NB4 (cell line): ENCODE measurements around the gene NRP1.

Experiments used
- DNase-seq: peaks from one replicate; pipeline ENCODE4 v3.0.0; 2010; ENCODE audit warnings: low read depth
- H3K4me3 ChIP-seq: one replicate; pipeline ENCODE4 v1.5.1; 2011; ENCODE audit warnings: mild to moderate bottlenecking, low read depth, low read length, moderate library complexity
- CTCF ChIP-seq: IDR thresholded peaks from one replicate; pipeline ENCODE4 v1.5.1; 2012; ENCODE audit warnings: low read depth, low read length
- MAX ChIP-seq: IDR thresholded peaks from 2 replicates; pipeline ENCODE4 v1.6.1; 2011; ENCODE audit warnings: low read depth, low read length
- MYC ChIP-seq: IDR thresholded peaks from 2 replicates; pipeline ENCODE4 v1.6.1; 2011; ENCODE audit warnings: low read depth, low read length
- POLR2A ChIP-seq: IDR thresholded peaks from 2 replicates; pipeline ENCODE4 v1.6.1; 2011; ENCODE audit warnings: mild to moderate bottlenecking; ENCODE audit not compliant: insufficient read length; ENCODE audit errors: extremely low read depth

The NRP1 gene

GRCh38 chr10:33326933-33327332, 7.5 kb downstream of the NRP1 start:
- H3K4me3 ChIP-seq: no peak overlapping the region
- no peak for TF ChIP-seq CTCF
- no peak for TF ChIP-seq MYC
- no peak for TF ChIP-seq MAX
- TF ChIP-seq POLR2A: no peak
- no peak for DNase-seq

- no peak for DNase-seq
- no peak for TF ChIP-seq CTCF
- no peak for TF ChIP-seq MAX
- TF ChIP-seq MYC: no peak
- TF ChIP-seq POLR2A: no peak
These were observed 8.5 kb downstream of the NRP1 start for GRCh38 chr10:33325929-33326328.

GRCh38 chr10:33323721-33324120, 10.7 kb downstream of the NRP1 start:
- DNase-seq: no peak
- H3K4me3 ChIP-seq: no peak overlapping the region
- TF ChIP-seq MYC (no peak), CTCF (no peak), MAX (no peak), POLR2A (no peak)

More at GRCh38 chr10:33325929-33326328, 8.5 kb downstream of the NRP1 start:
- no peak overlapping the region for H3K4me3 ChIP-seq

- H3K4me3 ChIP-seq: no peak overlapping the region
- TF ChIP-seq CTCF: no peak
- TF ChIP-seq MYC: no peak
- TF ChIP-seq POLR2A: no peak
- no peak for TF ChIP-seq MAX
- no peak for DNase-seq
These were observed 13.0 kb downstream of the NRP1 start for GRCh38 chr10:33321516-33321915.

GRCh38 chr10:33320288-33320687, 14.2 kb downstream of the NRP1 start:
- DNase-seq: no peak
- H3K4me3 ChIP-seq: no peak overlapping the region
- TF ChIP-seq MYC (no peak), MAX (no peak), POLR2A (no peak), CTCF (no peak)

- no peak for DNase-seq
- TF ChIP-seq MAX: no peak
- TF ChIP-seq MYC: no peak
- no peak for TF ChIP-seq CTCF
- TF ChIP-seq POLR2A: no peak
These were observed 18.6 kb downstream of the NRP1 start for GRCh38 chr10:33315891-33316290.

More at GRCh38 chr10:33315891-33316290, 18.6 kb downstream of the NRP1 start:
- no peak overlapping the region for H3K4me3 ChIP-seq
